HG02884 (cell line): ENCODE data around the gene NEK2.
"Not testable (repeated sequence)": the region's sequence is repeated elsewhere in the genome, so short reads cannot be mapped to it uniquely, and the experiment has no call there.

Source experiments
- ATAC-seq: cut with Tn5 transposase; IDR thresholded peaks from one replicate; pipeline ENCODE4 v1.9.1; 2021; ENCODE audit warnings: mild to moderate bottlenecking, moderate library complexity; ENCODE audit not compliant: unreplicated experiment

The NEK2 gene

DNA sequence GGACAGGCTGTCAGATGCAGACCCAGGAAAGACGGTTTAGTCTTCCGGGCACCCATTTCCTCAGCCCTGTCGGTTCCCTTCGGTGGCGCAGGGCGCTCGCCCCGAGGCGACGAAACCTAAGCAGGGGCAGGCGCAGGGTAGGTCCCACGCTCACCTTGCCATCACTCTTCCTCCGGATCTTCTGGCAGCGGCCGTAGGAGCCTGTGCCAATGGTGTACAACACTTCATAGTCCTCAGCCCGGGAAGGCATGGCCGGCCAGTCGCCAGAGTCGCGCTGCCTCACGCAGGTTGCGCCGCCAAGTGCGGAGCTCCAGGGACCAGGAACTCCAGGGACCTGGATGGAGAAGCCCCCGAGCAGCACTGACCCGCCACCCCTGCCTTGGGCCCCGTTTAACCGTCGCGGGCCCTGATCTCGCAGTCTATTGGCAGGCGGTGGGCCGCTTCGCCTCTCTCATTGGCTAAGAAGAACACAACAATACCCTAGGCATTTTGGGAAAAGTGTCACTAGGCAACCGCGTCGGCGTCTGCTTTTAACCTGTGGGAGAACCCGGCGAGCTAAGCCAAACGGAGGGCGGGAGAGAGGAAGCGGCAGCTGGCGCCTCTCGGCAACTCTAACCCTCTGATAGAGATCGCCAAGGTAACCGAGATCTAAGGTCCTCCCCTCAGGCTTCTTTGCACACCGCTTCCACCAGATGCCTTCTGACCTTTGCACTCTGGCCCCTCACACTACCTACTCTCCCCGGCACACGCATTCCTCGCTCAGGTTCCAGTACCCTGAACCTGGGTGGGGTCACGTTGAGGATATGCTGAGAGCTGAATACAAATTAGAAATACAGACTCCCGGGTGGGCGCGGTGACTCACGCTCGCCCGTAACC, at the start of gene NEK2:
TSS of gene NEK2 (minus strand) at position 392 of the 876 bp plus-strand sequence. CDS start at position 250, 142 bp downstream.
- ATAC-seq, result peak; percentile 97

DNA sequence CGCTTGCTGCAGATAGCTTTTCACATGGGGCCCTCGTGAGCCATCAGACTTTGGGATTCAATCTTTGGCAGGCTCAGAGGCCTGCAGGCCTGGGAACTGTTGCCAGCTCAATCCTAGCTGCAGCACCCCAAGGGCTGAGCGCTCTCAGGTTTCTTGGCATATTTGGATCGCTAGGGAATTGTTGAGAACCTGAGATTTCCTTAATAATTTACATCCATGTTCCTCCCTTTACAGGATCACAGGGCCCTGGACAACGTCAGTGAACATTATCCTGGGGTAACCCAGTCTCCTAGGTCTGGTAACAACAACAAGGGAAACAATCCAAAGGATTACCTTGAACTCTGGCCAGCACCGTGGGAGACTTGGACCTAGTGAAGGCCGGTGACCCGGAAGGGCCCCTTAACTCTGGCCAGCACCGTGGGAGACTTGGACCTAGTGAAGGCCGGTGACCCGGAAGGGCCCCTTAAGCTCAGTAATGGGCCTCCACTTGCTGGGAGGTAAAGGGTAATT, 49.3 kb upstream of the NEK2 start:
- ATAC-seq, result no peak

DNA sequence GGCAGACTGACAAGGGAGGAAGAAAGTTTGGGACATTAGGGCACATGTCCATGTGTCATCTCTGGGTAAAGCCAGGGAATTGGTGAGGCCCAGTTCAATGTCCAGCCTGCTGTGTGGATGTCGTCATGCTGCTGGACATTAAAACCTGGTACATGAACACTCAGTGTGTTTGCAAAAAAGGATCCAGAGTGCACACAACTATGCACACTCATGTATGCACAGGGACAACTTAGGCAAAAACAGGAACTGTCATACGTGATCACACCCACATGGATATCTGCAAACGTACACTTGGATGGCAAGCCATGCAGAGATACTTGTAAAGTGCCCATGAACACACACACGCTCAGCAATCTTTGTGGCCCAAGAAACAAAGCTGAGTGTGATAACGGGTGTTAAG, 47.9 kb upstream of the NEK2 start:
- no peak for ATAC-seq

DNA sequence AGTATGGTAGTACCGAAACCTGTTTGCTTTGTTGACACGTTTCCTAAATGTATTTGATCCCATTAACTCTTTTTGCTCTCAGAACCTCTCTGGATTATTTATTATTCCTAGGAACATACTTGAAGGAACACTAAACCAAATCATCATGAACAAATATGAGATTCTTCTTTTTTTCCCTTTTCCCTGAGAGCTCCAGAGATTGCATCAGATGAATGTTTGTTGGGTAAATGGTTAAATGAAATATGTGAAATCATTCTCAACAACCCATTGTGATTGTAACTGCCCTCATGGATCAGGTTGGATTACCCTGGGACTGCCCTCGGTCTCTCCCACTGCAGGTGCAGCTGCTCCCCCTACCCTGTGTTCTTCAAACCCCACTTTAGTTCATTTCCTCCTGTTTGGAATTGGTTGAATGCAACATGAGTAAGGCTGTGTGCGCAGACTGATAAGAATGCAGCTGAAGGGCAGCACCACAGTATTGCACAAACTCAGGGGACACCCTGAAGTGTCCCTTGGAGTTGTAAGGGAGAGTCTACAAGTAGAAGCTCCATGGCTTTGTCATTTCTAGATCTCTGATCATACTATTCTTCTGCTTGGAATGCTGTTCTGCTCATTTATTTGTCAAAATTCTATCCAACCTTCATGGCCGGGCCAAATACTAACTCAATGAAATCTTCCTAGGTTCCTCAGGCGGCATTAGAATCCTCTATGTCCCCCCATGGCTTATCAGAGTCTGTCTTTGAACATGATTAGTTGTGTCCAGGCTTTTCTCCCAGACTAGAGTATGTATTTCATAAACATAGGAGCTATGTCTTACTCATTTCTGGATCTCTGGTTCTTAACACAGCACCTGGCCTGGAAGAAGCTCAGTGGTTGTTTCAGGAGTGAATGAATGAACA, 47.1 kb upstream of the NEK2 start:
- ATAC-seq, result no peak

DNA sequence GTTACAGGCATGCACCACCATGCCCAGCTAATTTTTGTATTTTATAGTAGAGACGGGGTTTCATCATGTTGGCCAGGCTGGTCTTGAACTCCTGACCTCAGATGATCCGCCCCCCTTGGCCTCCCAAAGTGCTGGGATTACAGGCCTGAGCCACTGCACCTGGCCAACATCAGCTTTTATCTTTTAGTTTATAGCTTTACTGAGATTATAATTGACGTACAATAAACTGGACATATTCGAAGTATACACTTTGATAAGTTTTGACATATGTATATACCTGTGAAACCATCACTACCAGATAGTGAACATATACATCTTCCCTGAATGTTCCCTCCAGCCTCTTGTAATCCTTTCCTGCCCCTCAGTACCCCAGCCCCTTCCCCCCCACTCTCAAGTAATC, 41.1 kb upstream of the NEK2 start:
- not testable (repeated sequence) for ATAC-seq

DNA sequence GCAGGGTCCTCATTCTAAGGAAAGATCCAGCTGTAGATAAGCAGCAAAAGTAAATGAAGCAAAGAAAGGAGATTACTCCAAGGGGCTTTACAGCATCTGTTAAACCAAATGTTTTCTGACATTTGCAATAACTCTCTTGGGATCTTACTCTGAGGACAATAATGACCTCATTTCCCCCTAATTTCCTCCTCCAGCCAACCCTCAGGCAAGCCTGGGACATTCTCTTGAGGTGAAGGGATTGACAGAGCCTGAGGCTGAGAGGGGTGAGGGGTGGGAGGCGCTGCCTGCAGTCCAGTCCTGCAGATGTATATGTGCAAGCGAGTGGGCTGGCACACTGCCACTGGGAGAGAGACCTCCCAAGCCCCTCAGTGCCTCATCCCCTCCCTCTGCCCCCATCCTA, 40.5 kb upstream of the NEK2 start:
- ATAC-seq, result no peak

DNA sequence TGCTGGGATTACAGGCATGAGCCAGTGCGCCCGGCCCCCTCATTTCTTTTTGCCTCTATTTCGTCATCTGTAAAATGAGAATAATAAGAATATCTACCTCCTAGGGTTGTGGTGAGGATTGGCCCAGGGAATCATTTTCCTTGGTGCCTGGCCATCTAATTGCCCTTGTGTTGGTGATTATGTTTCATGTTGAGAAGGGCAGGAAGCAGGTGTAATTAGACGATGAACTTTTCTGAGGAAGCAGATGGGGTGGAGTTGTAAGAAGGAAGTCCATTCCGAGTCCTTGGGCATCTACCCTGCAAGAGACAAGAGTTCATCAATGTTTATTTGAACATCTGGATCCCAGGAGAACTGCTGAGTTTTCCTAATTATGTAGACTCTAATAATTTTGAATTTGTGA, 38.7 kb upstream of the NEK2 start:
- ATAC-seq, result no peak

DNA sequence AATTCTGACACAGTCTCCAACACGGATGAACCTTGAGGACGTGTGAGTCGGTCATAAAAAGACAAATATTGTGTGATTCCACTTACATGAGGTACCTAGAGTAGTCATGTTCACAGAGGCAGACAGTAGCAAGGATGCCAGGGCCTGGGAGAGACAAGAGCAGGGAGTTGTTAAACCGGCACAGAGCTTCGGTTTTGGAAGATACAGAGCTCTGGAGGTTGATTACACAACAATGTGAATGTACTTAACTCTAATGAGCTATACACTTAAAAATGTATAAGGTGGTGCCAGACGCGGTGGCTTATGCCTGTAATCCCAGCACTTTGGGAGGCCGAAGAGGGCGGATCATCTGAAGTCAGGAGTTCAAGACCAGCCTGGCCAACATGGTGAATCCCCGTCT, 37.8 kb upstream of the NEK2 start:
- no peak for ATAC-seq

DNA sequence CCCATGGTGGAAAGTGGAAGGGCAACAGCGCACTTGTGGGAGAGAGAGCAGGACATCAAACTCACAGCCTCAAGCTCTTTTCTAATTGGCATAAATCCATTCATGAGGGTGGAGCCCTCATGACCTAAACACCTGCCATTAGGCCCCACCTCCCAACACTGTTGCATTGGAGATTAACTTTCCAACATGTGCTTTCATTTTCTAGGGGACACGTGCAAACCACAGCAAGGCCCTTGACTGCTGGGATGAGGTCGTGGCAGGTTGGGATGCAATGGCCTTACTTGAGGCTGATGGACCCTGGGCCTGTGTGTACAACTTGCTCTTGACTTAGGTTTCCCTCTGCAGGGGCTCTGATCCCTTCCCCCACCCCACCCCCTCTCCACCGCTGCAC, 35.9 kb upstream of the NEK2 start:
- ATAC-seq, result no peak

DNA sequence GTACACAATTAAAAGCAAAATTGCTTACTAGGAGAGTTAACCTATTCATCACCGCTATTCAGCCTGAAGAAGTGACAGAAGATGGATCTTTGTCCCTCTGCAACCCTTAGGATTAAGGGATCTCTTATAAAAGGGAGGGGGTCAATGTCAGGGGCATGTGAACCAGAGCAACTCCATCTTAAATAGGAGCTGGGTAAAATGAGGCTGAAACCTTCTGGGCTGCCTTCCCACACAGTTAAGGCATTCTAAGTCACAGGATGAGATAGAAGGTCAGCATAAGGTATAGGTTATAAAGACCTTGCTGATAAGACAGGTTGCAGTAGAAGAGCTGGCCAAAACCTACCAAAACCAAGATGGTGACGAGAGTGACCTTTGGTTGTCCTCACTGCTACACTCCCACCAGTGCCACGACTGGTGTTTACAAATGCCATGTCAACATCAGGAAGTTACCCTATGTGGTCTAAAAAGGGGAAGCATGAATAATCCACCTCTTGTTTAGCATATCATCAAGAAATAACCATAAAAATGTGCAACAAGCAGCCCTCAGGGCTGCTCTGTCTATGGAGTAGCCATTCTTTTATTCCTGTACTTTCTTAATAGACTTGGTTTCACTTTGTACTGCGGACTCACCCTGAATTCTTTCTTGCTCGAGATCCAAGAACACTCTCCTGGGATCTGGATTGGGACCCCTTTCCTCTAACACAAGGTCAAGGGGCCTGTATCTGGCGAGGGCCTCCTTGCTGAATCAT, 35.3 kb upstream of the NEK2 start:
- ATAC-seq, result no peak

DNA sequence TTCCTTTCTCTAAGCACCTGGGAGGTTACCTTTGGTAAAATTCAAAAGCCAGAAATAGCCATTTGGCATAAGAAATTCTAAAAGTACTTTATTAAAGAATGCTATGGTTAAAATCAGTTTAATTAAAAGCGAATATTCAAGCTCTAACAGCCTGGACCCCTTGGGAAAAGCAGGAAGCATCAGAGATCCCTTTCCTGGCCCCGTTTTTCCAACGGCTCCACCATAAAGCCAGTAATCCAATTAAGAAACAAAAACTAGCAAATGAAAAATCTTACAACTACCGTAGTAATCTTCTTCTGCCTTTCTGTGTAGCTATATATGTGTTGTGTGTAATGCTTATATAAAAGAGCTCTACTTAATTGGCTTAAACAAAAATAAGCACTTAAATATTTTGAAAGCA, 33.5 kb upstream of the NEK2 start:
- ATAC-seq, result no peak

DNA sequence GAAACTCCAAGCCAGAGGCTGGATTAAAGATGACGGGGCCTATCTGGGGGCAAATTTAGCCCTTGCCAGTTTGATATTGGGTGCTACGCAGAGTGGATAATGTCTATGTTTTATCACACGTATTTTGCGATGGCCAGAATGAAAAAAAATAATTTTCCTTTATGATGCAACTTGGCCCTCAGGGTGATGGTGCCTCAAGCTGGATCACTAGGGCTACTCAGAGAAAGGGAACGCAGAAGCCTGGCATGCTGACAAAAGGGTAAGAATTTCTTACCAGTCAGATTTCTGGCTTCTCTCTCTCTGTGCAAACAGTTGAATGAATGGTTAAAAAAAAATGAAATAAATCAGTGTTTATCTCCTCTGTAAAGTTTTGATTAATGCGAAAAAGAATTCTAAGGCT, 32.6 kb upstream of the NEK2 start:
- no peak for ATAC-seq

DNA sequence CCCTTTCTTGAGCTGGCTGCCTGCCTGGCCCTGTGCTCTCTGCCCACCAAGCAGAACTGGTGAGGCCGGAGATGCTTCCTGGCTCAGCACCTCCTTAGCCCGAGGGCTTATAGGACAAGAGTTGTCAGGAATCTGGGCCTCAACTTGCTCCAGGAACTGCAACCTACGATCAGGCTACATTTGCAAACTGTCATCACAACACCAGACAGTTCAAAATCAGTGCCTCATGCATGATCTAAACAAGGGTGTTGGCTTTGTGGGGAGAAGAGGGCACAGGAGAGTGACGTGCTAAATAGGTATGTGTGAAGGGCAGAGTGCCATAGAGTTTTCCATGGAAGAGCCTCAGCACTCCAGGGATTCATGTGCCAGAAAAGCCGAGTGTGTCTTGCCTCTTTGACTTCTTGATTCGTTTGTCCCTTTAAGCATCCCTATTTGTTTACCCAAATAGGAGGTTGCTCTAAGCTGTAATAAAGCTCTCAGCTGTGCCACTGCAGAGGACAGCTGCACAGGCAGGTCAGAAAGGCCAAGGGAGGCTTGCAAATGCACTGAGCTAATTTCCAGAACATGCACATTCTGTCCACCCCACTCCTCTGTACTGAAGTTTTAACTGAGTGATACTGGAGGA, 30.2 kb upstream of the NEK2 start:
- no peak for ATAC-seq

DNA sequence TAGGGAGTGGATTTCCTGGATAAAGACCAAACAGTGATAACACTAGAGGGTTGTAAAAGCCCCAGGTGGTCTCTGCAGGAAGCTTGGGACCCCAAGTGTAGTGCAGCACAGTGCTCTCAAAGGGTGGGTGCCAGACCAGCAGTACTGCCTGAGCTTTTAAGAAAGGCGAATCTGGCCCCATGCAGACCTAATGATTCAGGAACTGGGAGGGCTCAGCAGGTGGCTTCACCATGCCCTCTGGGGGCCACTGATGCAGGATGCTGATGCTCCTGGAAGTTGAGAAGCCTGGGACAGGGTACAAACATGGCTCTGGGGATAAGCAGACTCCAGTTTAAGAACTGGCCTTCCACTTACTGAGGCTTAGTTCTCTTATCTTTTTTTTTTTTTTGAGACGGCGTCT, 29.1 kb upstream of the NEK2 start:
- ATAC-seq, result no peak

DNA sequence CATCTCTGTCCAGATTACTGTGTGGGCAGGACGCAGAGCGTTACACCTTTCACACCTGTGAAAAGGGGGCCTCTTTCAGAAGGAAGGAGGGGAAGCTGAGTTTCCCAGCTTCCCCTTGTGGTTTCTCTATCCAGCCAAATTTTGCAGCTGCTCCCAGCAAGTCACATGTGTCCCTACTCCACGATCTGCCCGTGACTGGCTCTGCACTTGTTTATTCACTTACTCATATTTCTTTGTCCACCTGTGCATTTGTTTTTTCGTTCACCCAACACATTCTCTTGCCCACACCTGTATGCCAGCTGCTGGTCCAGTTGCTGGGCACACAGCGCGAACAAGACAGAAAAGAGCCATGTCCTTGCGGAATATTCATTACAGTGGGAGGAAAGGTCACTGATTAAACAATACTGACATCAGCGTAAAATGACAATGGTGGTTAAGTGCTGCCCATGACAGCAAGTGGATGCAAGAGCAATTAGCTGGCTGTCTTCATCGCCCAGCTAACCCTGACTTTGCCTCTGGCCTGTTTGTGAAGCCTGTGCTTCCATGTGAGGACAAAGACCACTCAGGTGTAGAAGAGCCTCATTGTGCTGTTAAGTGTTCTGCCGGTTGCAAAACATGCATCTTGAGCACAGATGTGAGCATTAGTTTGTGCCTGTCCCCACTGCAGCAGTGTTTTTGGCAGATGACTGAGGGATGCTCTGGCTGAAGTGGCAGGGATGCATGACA, 28.6 kb upstream of the NEK2 start:
- ATAC-seq, result no peak

DNA sequence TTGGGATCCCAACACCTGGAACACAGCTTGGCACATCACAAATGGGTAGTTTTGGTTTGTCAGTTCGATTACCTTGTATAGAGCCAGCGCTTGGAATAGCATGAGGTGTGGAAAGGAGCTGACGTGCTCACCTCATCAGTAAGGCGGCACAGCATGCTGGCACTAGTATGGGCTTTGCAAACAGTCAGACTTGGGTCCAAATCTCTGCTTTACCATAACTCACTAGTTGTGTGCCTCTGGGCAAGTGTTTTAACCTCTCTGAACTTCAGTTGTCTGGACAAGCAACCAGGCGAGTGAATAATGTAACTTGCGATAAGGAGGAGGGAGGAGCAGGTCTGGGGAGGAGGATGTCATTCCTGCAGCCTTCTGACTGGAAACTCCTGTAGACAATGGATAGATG, 26.3 kb upstream of the NEK2 start:
- no peak for ATAC-seq

DNA sequence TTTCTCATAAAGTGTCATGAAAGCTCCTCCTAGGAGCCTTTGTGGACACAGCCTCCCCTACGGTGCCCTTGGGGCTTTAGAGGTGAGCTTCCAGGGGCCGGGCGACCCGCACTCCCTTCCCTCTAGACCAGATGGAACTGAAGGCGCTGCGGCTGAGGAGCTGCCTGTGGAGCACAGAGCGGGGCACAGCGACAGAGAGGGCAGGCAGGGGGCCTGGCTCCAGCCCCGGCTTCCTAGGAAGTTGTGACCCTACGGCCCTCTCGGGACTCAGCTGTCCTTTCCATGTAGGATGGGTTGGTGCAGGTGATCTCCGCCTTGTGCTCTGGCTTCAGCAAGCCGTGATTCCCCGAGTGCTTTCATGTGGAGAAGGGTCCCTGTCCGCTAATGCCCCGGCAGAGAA, 23.6 kb upstream of the NEK2 start:
- ATAC-seq, result no peak

DNA sequence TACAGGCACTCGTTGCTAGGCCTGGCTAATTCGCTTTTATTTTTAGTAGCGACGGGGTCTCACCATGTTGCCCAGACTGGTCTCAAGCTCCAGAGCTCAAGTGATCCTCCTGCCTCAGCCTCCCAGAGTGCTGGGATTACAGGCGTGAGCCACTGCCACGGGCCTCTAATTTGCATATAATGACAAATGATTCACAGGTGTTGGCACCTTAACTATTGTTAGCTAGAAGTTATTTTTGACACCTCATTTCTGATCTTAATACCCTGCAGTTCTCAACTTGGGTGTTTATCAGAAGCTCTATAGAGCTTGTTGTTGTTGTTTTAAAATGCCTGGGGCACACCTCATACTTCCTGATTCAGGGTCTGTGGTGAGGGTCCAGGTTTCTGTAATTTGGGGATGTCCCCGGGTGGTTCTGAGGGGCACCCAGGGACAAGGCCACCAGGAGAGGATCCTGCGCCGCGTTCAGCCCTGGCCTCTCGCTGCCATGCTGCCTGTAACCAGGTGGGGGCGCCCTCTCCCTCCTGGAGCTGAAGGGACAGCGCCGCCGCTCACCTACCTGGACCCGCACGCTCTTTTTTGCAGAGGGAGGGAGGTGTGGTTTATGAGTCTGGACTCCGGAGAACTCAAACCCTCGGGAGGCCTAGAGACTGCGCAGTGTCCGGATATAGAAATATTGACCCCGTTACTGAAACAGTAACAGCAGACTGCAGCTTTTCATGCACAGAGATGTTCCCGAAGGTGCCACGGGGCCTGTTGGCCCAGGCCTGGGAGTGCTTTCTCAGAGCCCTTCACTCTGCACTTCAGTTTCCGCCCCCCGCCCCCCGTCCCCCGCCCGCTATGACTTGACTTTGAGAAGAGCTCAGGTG, 23.0 kb upstream of the NEK2 start:
- ATAC-seq, result peak; percentile 44

DNA sequence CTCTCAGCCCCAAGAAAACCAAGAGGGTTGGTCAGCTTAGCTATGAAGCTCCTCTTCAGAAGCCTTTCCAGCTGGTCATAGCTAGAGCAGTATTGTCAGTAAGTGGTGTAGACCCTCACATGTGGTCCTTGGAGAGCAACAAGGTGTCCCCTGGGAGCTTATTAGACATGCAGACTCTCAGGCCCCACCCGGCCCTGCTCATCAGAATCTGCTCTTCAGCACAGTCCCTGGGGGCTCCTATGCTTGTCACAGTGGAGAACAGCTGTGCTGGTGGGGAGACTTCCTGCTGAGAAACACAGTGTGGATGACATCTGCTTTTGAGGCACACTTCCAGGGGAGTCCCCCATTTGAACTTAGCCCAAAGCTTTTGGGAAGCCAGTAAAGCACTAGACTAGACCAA, 21.9 kb upstream of the NEK2 start:
- ATAC-seq, result peak; percentile 47
